Measurements from ENCODE around the gene SPRY1.

The SPRY1 gene

DNA sequence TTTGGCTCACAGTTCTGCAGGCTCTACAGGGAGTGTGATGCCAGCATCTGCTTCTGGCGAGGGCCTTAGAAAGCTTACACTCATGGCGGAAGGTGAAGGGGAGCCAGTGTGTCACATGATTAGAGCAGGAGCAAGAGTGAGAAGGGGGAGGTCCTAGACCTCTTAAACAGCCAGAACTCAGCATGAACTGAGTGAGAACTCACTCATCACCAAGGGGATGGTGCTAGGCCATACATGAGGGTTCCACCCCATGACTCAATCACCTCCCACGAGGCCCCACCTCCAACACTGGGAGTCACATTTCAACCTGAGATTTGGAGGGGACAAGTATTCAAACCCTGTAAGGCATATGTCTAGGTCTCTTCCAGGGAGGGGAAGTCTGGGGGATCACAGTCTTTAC lies 33.4 kb downstream of the SPRY1 start:
- TF ChIP-seq TCF12 (IDR thresholded peaks at IDR 0.05; ENCODE audit: low read depth) (no peak), EGR1 (IDR thresholded peaks at IDR 0.05) (no peak)
- TF ChIP-seq, protein P1, sequence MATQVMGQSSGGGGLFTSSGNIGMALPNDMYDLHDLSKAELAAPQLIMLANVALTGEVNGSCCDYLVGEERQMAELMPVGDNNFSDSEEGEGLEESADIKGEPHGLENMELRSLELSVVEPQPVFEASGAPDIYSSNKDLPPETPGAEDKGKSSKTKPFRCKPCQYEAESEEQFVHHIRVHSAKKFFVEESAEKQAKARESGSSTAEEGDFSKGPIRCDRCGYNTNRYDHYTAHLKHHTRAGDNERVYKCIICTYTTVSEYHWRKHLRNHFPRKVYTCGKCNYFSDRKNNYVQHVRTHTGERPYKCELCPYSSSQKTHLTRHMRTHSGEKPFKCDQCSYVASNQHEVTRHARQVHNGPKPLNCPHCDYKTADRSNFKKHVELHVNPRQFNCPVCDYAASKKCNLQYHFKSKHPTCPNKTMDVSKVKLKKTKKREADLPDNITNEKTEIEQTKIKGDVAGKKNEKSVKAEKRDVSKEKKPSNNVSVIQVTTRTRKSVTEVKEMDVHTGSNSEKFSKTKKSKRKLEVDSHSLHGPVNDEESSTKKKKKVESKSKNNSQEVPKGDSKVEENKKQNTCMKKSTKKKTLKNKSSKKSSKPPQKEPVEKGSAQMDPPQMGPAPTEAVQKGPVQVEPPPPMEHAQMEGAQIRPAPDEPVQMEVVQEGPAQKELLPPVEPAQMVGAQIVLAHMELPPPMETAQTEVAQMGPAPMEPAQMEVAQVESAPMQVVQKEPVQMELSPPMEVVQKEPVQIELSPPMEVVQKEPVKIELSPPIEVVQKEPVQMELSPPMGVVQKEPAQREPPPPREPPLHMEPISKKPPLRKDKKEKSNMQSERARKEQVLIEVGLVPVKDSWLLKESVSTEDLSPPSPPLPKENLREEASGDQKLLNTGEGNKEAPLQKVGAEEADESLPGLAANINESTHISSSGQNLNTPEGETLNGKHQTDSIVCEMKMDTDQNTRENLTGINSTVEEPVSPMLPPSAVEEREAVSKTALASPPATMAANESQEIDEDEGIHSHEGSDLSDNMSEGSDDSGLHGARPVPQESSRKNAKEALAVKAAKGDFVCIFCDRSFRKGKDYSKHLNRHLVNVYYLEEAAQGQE (IDR thresholded peaks at IDR 0.05; ENCODE audit: low read depth), result no peak
- TF ChIP-seq, protein P2, sequence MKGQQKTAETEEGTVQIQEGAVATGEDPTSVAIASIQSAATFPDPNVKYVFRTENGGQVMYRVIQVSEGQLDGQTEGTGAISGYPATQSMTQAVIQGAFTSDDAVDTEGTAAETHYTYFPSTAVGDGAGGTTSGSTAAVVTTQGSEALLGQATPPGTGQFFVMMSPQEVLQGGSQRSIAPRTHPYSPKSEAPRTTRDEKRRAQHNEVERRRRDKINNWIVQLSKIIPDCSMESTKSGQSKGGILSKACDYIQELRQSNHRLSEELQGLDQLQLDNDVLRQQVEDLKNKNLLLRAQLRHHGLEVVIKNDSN (IDR thresholded peaks at IDR 0.05), result no peak; the same call in 1 of the 2 replicates
- TF ChIP-seq, protein P3, sequence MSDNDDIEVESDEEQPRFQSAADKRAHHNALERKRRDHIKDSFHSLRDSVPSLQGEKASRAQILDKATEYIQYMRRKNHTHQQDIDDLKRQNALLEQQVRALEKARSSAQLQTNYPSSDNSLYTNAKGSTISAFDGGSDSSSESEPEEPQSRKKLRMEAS (IDR thresholded peaks at IDR 0.05), result no peak

DNA sequence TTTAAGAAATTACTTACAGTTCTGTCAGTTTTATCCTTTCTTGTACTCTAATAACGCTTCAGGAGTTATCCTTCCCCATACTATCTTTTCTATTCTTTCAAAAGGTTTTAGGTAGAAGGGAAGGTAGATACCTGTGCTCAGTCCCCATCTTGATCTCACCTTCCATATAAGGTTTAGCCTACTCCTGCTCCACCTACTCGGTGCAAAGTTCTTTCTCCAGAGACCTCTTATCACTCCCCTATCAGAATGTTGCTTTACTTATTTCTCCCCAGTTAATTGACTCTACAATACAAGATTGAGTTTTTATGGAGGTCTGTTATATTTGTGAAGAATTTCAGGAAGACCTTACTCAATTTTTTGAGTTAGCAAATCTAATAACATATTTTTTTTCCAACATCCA lies 33.9 kb downstream of the SPRY1 start:
- no peak for TF ChIP-seq EGR1 (IDR thresholded peaks at IDR 0.05)
- TF ChIP-seq, protein P1 (IDR thresholded peaks at IDR 0.05; ENCODE audit: low read depth), result no peak
- TF ChIP-seq, protein P3 (IDR thresholded peaks at IDR 0.05), result no peak

DNA sequence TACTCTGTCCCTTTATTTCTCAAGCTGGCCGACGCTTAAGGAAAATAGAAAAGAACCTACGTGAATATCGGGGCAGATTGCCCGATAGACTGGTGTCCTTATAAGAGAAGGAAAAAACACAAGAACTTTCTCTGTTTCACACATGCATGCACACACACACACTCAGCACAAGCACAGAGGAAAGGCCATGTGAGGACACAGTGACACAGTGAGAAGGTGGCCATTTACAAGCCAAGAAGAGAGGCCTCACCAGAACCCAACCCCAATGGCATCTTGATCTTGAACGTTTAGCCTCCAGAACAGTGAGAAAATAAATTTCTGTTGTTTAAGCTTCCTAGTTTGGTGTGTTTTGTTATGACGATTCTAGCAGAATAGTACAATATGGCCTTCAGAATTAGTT lies 37.0 kb downstream of the SPRY1 start:
- no peak for TF ChIP-seq EGR1 (IDR thresholded peaks at IDR 0.05)
- no peak for TF ChIP-seq RAD21 (IDR thresholded peaks at IDR 0.05; ENCODE audit: low read depth)

DNA sequence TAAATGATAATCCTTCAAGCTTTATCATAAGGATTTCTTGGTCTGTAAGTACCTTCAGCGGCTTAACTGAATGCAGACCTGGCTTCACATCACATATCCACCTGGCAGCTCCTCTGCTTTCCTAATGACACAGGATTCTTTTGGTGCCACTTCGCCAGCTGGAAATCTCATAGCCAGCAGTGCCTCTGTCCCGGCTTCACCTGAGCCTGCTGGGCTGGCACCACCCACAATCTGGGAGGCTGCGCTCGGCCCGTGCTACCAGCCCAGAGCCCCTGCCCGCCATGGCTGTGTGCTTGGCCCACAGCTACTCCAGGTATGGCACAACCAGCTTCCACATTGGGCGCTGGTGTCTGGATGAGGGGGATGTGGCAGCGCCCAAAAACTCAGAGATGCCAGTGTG lies 37.4 kb downstream of the SPRY1 start:
- TF ChIP-seq, protein P1 (IDR thresholded peaks at IDR 0.05; ENCODE audit: low read depth), result no peak
- TF ChIP-seq EP300 (IDR thresholded peaks at IDR 0.05; ENCODE audit: borderline replicate concordance) (no peak), ZBTB7A (IDR thresholded peaks at IDR 0.05; ENCODE audit: low read depth) (no peak)

DNA sequence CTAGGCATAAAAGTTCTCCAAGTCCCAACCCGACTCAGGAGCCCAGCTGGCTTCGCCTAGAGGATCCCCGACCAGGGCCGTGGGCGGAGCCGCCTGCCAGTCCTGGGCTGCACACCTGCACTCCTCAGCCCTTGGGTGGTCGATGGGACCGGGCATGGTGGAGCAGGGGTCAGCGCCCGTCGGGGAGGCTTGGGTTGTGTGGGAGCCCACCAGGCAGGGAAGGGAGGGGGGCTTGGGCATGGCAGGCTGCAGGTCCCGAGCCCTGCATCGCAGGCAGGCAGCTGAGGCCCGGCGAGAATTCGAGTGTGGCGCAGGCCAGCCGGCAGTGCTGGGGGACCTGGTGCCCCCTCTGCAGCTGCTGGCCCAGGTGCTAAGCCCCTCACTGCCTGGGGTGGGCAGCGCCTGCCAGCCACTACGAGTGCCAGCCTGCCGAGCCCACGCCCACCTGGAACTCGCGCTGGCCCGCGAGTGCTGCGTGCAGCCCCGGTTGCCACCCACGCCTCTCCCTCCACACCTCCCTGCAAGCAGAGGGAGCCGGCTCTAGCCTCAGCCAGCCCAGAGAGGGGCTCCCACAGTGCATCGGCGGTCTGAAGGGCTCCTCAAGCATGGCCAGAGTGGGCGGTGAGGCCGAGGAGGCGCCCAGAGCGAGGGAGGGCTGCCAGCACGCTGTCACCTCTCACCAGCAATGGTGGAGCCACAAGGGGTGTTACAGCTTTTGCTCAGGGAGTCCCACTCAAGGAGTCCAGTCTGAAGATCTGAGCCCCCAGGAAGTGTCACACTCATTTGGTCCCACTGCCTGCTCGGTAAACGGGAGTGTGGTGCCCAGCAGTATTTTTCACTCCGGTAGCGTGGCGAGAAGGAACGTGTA lies 38.9 kb downstream of the SPRY1 start:
- TF ChIP-seq TCF12 (IDR thresholded peaks at IDR 0.05; ENCODE audit: low read depth) (no peak), ZBTB7A (IDR thresholded peaks at IDR 0.05; ENCODE audit: low read depth) (no peak), TAF1 (IDR thresholded peaks at IDR 0.05; ENCODE audit: low read depth) (no peak), FOXM1 (IDR thresholded peaks at IDR 0.05; ENCODE audit: borderline replicate concordance, low read depth) (no peak), EP300 (IDR thresholded peaks at IDR 0.05; ENCODE audit: borderline replicate concordance) (no peak), YY1 (IDR thresholded peaks at IDR 0.05; ENCODE audit: low read depth) (no peak), CEBPB (IDR thresholded peaks at IDR 0.05) (no peak), NFIC (IDR thresholded peaks at IDR 0.05) (no peak), RAD21 (IDR thresholded peaks at IDR 0.05; ENCODE audit: low read depth) (no peak), EGR1 (IDR thresholded peaks at IDR 0.05) (no peak), TEAD4 (IDR thresholded peaks at IDR 0.05) (no peak)
- TF ChIP-seq, protein P1 (IDR thresholded peaks at IDR 0.05; ENCODE audit: low read depth), result no peak
- TF ChIP-seq, protein P2 (IDR thresholded peaks at IDR 0.05), result no peak

All from Ishikawa (cell line).